Stimulated activated memory B cell treated with anti-CD40 and anti-IgM and Interleukin-4, amounts not matched to agents 10 μg/mL and 1 μg/mL and 100 μg/mL, for 72 hours (primary cell): ENCODE results near the gene RASGRP2.

Experiments used
- ATAC-seq: fragments of 150-1000 bp; cut with Tn5 transposase; 2 replicates; pipeline ENCODE4 v1.10.0; 2021
- H3K27ac Mint-ChIP-seq: one replicate; pipeline ENCODE4 v1.8.0; 2022; ENCODE audit warnings: mild to moderate bottlenecking, mixed read lengths
- H3K27me3 Mint-ChIP-seq: one replicate; pipeline ENCODE4 v1.8.0; 2022; ENCODE audit warnings: mixed read lengths
- H3K36me3 Mint-ChIP-seq: one replicate; pipeline ENCODE4 v1.8.0; 2022; ENCODE audit warnings: mixed read lengths
- H3K4me1 Mint-ChIP-seq: one replicate; pipeline ENCODE4 v1.8.0; 2022; ENCODE audit warnings: mixed read lengths
- H3K4me3 Mint-ChIP-seq: one replicate; pipeline ENCODE4 v1.8.0; 2022; ENCODE audit warnings: mild to moderate bottlenecking, moderate library complexity, mixed read lengths
- H3K9me3 Mint-ChIP-seq: one replicate; pipeline ENCODE4 v1.8.0; 2022; ENCODE audit warnings: mixed read lengths

The RASGRP2 gene

DNA sequence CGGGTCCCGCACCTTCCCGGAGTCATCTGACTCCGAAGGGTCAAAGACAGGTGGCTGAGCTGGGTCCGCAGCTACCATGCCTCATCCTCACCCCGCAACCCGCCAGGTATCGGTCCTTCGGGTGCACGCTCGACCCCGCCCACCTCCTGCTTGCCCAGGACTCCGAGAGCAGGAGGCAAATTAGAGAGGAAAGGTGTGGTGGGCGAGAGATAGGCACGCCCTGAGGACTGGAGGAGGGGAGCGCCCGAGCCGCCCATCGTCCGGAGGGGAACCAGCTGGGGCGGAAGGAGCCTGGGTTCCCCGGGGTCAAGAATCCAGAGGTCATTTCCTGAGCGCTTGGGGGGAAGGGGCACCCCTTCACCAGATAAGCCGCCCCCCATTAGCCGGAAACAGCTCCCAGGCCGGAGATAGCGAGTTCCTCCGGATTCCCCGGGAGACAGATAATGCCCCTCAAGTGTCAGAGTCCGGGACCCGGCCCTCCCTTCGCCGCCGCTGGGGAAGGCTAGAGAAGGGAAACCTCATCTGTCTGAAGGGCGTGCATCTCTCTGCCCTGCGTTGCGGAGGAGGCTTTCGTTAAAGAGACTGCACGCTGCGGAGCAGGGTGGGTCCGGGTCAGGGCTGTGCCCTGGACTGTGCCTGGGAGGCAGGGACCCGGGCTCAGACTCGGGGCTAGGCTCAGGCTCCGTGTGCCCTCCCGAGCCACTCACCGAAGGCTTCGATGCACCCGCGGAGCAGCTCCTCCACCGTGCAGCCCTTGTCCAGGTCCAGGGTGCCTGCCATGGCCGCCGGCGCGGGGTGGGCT is 1.7 kb downstream of the RASGRP2 start:
- H3K4me3 Mint-ChIP-seq, result peak overlapping the region; percentile 80
- no peaks in the 10 kb centered on the region for H3K27me3 Mint-ChIP-seq
- H3K36me3 Mint-ChIP-seq, result peaks cover 16% of the 10 kb centered on the region
- peak overlapping the region; percentile 43 for H3K27ac Mint-ChIP-seq
- H3K9me3 Mint-ChIP-seq, result no peaks in the 10 kb centered on the region
- ATAC-seq, result peak; percentile 3
- peaks cover 37% of the 10 kb centered on the region for H3K4me1 Mint-ChIP-seq

DNA sequence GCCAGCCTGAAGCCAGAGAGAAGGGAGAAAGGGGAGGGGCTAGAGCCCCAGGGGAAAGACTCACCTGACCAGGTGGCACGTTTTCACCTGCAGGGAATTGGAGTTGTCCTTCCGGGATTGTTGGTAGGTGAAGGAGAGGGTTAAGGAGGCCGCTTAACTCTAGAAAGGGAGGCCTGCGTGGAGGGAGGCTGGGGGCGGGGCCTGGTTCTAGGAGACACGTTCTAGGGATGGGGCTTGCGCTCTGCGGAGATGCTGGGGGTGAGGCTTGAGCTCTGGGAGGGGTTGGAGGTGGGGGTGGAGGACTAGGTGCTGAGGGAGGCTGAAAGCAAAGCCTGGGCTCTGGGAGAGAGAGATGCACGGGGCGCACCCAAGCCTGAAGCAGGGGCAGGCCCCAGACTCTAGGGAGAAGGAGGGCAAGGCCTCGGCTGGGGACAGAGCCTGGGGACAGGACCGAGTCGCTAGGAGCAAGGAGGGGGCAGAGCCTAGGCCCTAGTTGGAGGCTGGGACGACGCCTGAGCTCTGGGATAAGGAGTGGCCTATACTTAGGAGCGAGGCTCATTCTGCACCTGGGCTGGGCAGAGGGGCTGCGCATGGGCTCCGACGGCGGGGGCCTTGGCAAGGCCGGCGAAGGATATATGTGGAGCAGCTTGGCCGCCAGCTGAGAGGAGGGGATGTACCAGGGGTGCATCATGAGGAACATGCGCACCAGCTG is 2.4 kb downstream of the RASGRP2 start:
- H3K4me3 Mint-ChIP-seq, result peak overlapping the region; percentile 80
- peaks cover 37% of the 10 kb centered on the region for H3K4me1 Mint-ChIP-seq
- peak overlapping the region; percentile 43 for H3K27ac Mint-ChIP-seq
- H3K9me3 Mint-ChIP-seq, result no peaks in the 10 kb centered on the region
- ATAC-seq, result no peak
- peaks cover 16% of the 10 kb centered on the region for H3K36me3 Mint-ChIP-seq
- H3K27me3 Mint-ChIP-seq, result no peaks in the 10 kb centered on the region

DNA sequence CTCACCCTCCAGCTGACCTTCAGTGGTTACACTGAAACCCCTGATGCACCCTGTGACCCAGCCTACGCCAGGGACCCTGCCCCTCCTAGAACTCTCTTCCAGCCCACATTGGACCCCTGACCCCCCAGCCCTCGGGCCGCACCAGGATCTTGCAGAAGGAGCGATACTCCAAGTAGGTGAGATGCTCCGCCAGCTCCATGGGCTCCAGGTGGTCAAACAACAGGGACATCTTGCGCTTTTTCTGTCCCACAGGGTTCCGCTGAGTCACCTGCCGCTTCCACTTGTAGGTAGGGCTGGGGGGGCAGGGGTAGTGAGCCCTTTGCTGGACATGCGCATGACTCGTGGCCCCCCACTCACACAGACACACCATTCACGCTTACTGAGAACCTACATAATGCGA is 4.1 kb downstream of the RASGRP2 start:
- Mint-ChIP-seq H3K27me3 (no peaks in the 10 kb centered on the region), H3K4me3 (no peak overlapping the region), H3K36me3 (peaks cover 22% of the 10 kb centered on the region), H3K4me1 (peaks cover 39% of the 10 kb centered on the region), H3K9me3 (no peaks in the 10 kb centered on the region), H3K27ac (no peak overlapping the region)
- no peak for ATAC-seq

DNA sequence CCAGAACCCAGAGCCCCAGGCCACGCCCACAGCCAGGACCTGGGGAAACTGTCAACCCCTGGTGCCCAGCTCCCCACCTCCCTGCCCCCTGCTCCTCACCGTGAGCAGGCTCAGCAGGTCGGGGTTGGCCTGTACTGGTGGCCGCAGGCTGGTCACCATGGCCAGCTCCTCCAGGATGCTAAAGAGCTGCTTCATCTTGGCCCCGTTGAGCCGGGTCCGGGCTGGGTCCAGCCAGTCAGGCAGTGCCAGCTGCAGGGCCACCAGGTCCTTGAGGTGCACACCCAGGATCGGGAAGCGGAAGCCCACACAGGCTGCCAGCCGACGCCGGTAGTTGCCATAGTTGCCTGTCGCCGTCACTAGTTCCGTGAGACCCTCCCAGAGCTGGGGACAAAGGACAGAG is 7.3 kb downstream of the RASGRP2 start:
- H3K4me3 Mint-ChIP-seq, result no peak overlapping the region
- H3K27me3 Mint-ChIP-seq, result no peaks in the 10 kb centered on the region
- H3K36me3 Mint-ChIP-seq, result peaks cover 32% of the 10 kb centered on the region
- peaks cover 31% of the 10 kb centered on the region for H3K4me1 Mint-ChIP-seq
- peak overlapping the region; percentile 56 for H3K27ac Mint-ChIP-seq
- no peak for ATAC-seq
- H3K9me3 Mint-ChIP-seq, result no peaks in the 10 kb centered on the region

DNA sequence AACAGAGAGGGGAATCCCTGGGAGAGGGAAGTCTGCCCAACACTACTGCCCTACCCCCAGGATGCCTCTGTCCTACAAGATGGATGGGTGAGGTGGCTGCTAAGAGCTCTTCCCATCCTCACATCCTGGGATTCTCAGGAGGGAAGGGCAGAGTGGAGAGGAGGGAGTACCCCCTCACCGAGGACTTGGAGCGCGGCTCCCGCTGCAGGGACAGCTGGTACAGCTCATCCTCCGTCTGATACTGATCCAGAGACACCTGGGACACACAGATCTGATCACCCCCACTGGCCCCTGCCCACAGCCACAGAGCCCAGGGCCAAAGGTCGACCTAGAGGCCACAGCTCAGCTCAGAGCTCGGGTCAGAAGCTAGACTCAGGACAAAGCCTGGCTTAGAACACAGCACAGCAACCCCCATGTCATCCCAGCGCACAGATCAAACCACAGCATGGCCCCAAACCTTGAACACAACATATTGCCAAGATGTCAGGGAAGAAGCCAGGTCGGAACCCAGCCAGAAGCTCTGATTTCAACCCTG is 8.2 kb downstream of the RASGRP2 start:
- Mint-ChIP-seq H3K27me3 (no peaks in the 10 kb centered on the region), H3K9me3 (no peaks in the 10 kb centered on the region), H3K4me1 (peaks cover 24% of the 10 kb centered on the region), H3K4me3 (no peak overlapping the region), H3K36me3 (peaks cover 32% of the 10 kb centered on the region), H3K27ac (peak overlapping the region; percentile 56)
- ATAC-seq, result no peak

DNA sequence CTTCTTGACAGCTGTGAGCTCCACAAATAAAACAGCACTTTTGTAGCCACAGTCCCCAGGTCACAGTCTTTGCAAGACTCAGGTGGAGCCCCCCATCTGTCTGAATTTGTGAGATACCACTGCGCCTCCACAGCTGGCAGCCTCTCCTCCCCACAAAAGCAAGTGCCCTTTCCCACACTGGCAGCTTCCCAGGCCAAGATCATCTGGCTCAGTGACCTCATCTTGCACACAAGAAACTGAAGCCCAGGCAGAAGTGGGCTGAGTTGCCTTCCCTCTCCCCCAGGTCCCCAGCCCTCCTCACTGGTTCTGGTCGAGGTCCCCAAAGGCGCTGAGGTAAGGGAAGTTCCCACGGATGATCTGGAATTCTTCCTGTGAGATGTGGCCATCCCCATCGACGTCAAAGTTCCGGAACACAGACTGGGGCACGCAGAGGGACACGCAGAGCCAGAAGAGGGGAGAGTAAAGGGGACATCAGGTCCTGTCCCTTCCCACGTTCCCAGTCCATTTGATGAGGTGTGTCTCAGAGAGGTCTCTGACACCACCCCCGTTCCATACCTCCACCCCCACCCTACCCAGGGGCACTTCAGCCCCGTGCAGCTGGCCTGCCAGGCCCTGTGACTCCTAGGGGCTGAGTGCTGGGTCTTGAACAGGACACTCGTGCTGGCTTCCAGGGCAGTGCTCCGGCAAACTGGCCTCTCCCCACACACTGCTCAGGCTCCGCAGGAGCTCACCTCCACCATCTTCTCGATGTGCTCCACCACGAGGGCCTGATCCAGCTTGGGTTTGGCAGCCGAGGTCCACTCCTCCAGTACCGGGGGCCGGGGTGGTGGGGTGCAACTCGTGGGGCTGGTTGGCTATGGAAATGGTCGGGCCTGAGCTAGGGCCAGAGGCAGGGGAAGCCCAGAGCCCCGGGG is 8.9 kb downstream of the RASGRP2 start:
- Mint-ChIP-seq H3K4me3 (no peak overlapping the region), H3K4me1 (peaks cover 24% of the 10 kb centered on the region), H3K36me3 (peaks cover 26% of the 10 kb centered on the region), H3K27ac (peak overlapping the region; percentile 56), H3K9me3 (no peaks in the 10 kb centered on the region), H3K27me3 (no peaks in the 10 kb centered on the region)
- no peak for ATAC-seq

DNA sequence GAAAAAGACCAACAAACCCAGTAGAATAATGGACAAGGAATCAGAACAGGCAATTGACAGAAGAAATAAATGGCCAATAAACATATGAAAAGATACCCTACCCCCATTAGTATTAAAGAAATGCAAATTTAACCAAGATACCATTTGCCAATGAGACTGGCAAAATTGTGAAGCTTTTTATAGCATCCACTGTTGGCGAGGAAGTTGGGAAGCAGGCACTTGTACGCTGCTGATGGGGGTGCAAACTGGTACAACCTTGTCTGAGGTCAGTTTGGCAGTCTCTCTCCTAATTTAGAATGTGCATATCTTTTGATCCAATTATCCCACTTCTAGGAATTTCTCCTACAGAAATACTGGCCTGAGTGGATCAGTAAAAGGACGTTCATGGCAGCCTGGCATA is 12.3 kb downstream of the RASGRP2 start:
- H3K27ac Mint-ChIP-seq, result no peak overlapping the region
- H3K9me3 Mint-ChIP-seq, result no peaks in the 10 kb centered on the region
- H3K27me3 Mint-ChIP-seq, result no peaks in the 10 kb centered on the region
- H3K4me1 Mint-ChIP-seq, result peaks cover 24% of the 10 kb centered on the region
- no peak for ATAC-seq
- no peak overlapping the region for H3K4me3 Mint-ChIP-seq
- H3K36me3 Mint-ChIP-seq, result peaks cover 30% of the 10 kb centered on the region

DNA sequence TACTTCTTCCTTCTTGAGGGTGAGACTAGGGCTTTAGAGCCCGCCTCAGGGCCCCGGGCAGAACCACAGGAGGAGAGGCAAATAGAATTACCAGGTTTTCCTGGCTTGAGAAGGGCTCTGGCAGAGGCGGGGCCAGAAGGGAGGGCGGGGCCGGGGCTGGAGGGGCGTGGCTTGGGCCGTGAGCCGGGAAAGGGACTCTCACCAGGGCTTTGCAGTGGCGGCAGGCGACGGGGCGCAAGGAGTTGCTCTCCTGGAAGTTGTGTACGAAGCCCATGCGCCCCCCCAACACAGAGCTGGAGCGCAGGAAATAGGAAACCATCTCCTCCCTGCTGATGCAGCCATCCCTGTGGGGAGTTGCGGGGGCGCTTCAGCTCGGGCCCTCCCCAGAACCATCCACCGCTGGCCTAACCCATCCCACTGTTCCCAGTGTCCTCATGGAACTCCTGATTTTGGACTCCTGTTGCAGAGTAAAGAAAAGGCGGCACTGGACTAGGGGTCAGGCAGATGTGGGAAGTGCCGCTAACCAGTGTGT is 14.0 kb downstream of the RASGRP2 start:
- H3K27me3 Mint-ChIP-seq, result no peaks in the 10 kb centered on the region
- H3K27ac Mint-ChIP-seq, result no peak overlapping the region
- no peak for ATAC-seq
- H3K4me1 Mint-ChIP-seq, result peaks cover 15% of the 10 kb centered on the region
- H3K36me3 Mint-ChIP-seq, result peaks cover 24% of the 10 kb centered on the region
- H3K9me3 Mint-ChIP-seq, result no peaks in the 10 kb centered on the region
- no peak overlapping the region for H3K4me3 Mint-ChIP-seq

DNA sequence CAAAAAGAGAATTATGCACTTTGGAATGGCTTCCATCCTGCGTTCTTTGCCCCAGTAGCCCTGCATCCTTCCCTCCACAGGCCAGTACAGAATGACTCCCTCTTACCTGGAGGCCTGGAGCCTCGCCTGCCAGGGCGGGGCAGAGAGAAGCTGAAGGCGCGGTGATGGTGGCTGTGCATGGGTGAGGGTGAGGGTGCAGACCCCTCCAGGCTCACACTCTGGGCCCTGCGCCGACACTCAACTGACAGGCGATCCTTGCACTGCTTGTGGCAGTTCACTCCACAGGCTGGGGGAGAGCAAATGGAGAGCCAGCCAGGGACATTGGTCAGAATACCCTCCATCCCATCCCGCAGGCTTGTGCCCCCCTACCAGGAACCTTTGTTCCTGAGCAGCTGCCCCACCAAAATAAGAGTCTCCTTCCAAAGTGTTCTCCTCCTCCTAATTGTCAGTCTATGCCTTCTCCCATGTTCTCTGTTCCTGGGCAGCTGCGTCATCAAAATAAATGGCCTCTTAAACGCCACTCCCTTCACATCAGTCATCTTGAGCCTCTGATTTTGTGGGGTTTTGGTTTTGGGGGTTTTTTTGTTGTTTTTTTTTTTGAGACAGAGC is 15.1 kb downstream of the RASGRP2 start:
- H3K27ac Mint-ChIP-seq, result no peak overlapping the region
- H3K9me3 Mint-ChIP-seq, result no peaks in the 10 kb centered on the region
- H3K36me3 Mint-ChIP-seq, result peaks cover 20% of the 10 kb centered on the region
- no peak overlapping the region for H3K4me3 Mint-ChIP-seq
- ATAC-seq, result no peak
- no peaks in the 10 kb centered on the region for H3K27me3 Mint-ChIP-seq
- peaks cover 23% of the 10 kb centered on the region for H3K4me1 Mint-ChIP-seq

DNA sequence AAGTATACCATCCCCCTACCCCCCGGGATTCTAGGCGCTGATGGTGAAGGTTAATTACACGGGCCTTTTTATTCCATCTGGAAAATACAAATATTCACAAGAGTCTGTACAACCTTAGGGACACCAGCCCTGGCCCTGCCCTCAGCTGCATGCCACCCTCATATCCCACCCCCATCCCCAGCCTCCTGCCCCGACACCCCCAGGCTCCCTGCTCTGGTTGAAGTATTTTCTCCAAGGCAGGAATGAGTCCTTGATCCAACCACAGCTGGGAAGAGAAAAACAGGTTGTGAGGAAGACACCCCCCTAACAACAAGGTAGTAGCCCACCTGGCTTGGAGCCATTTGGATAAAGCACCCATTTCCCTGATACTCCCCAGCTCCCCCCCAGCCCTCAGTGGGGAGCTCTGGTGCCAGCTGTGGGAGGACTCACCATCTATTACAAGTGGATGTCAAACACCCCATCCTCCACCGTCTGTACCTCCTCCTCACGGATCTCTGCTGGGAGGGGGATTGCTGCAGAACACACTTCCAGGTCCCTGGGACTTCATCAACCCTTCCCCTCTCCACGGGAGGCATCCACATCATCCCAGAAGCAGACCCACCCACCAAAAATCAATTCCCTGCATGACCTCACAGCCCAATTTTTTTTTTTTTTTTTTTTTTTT is 16.9 kb downstream of the RASGRP2 start:
- Mint-ChIP-seq H3K9me3 (no peaks in the 10 kb centered on the region), H3K36me3 (peaks cover 17% of the 10 kb centered on the region), H3K27me3 (peaks cover 9% of the 10 kb centered on the region), H3K4me3 (no peak overlapping the region), H3K4me1 (peaks cover 29% of the 10 kb centered on the region), H3K27ac (no peak overlapping the region)
- no peak for ATAC-seq

DNA sequence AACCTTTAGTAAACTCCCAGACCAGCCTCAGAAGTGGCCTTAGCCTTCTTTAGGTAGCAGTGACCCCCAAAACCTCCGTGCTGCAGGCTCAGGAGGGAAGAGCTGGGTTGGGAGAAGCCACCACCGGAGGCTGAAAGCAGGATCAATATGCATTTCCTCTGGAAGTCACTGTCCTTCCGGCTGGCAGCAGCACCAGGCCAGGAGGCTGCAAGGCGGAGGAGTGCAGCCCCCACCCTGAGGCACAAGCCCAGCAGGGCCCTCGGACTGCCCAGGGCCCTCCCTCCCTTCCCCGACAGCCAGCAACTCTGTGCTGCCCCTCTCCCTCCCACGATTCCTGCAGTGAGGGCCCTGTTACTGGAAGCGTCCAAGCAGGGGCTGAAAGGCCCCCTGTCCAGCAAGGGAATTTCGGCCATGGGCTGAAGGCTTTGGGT is 17.7 kb downstream of the RASGRP2 start:
- Mint-ChIP-seq H3K9me3 (no peaks in the 10 kb centered on the region), H3K36me3 (peaks cover 14% of the 10 kb centered on the region), H3K4me1 (peaks cover 29% of the 10 kb centered on the region), H3K27me3 (peaks cover 12% of the 10 kb centered on the region), H3K4me3 (no peak overlapping the region), H3K27ac (no peak overlapping the region)
- ATAC-seq, result no peak

DNA sequence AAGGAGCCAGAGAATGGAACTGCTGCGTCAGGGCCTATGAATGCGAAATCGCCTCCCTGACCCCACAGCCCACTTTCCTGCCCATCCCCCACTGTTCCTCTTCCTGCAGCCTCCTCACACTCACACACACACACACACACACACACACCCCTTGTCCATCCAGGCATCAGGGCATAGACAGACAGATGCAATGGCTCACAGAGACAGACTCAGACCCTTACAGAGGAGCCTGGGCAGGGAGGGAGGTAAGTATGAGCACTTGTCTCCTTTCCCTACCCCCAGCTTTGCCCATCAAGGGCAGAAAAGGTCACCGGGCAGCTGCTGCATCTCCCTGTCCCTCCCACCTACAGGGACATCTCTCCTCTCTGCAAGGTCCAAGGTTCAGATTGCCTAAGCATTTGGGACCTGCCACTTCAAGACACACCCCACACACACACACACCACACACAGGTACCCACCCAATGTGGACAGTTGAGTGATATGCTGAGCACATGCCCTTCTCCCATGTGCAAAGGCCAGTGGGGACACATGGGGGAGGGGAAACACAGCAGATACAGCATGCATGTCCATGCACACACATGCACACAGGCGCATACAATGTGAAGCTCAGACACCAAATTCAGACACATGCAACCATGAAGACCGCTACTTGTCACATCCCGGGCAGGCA is 18.9 kb downstream of the RASGRP2 start:
- H3K36me3 Mint-ChIP-seq, result peaks cover 14% of the 10 kb centered on the region
- no peak overlapping the region for H3K4me3 Mint-ChIP-seq
- H3K27ac Mint-ChIP-seq, result no peak overlapping the region
- peaks cover 24% of the 10 kb centered on the region for H3K27me3 Mint-ChIP-seq
- no peak for ATAC-seq
- H3K9me3 Mint-ChIP-seq, result no peaks in the 10 kb centered on the region
- H3K4me1 Mint-ChIP-seq, result peaks cover 29% of the 10 kb centered on the region

DNA sequence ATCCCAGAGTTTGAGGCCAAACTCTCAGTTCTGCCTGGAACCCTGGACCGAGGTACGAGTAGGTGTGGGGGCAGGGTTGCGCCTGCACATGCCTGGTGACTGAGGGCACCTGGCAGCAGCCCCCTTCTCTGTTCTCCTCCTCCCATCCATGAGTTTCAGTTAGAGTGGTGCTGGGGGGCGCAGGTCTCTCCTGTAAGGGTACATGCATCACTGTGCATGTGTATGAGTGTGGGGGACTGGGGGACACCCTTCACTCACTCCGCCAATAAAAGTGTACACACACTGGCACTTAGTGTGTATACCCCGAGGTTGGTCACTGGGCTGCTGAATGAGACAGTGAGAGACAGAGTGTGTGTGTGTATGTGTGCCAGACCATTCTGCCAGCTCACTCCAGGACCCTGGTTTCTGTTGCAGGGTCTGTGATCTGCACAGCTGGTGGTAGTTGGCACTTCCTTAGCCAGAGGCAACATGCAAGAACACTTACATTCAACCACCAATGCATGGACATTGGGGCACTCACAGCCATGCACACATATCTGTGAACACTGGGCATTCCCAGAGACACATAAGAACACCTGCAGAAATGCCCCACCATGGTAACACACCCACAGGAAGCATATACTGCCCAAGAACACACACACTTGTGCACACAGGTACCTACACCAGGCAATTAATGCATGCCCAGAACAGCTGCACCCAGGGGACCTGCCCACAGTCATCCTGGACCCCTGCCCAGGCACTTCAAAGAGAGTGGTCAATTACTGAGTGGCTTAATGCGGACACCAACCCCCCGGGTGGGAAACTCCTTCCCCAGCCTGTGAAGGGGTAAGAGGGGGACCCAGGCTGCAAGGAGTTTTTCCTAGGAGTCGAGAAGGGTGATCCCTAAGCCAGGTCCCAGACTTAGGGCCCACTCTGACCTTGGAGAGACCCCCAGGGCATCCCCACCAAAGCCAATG is 19.8 kb downstream of the RASGRP2 start:
- Mint-ChIP-seq H3K4me3 (peak overlapping the region; percentile 81), H3K4me1 (peaks cover 29% of the 10 kb centered on the region), H3K27ac (peak overlapping the region; percentile 80)

More for the DNA sequence above, 19.8 kb downstream of the RASGRP2 start:
- peaks cover 7% of the 10 kb centered on the region for H3K36me3 Mint-ChIP-seq
- H3K9me3 Mint-ChIP-seq, result no peaks in the 10 kb centered on the region
- peak; percentile 63 for ATAC-seq
- peaks cover 32% of the 10 kb centered on the region for H3K27me3 Mint-ChIP-seq
